ENCODE measurements around the gene CTPS2.
"Not testable (repeated sequence)": the region's sequence is repeated elsewhere in the genome, so short reads cannot be mapped to it uniquely, and the experiment has no call there.

Gene CTPS2

DNA sequence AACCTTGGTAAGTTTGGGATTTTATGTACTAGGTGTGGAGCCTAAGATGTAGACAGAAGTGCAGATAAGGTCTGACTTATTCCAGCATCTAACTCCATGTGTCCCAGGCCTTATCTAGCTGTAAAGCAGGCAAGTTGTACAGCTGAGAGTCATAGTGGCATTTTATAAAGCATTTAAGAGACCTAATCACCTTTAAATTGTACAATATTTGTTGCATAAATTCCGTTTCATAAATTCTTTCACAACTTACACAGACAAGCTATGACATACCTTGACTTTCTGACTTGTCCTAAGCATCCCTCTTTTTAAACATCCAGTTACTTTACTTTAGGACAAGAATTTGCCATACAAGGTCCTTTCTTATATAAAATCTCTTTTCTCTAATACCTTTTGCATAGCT is 18.0 kb upstream of the CTPS2 start:
- TF ChIP-seq, protein P1, sequence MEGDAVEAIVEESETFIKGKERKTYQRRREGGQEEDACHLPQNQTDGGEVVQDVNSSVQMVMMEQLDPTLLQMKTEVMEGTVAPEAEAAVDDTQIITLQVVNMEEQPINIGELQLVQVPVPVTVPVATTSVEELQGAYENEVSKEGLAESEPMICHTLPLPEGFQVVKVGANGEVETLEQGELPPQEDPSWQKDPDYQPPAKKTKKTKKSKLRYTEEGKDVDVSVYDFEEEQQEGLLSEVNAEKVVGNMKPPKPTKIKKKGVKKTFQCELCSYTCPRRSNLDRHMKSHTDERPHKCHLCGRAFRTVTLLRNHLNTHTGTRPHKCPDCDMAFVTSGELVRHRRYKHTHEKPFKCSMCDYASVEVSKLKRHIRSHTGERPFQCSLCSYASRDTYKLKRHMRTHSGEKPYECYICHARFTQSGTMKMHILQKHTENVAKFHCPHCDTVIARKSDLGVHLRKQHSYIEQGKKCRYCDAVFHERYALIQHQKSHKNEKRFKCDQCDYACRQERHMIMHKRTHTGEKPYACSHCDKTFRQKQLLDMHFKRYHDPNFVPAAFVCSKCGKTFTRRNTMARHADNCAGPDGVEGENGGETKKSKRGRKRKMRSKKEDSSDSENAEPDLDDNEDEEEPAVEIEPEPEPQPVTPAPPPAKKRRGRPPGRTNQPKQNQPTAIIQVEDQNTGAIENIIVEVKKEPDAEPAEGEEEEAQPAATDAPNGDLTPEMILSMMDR (IDR thresholded peaks at IDR 0.05; ENCODE audit: unreplicated experiment in 3 of 3), result no peak
- no peak overlapping the region for H3K4me3 Mint-ChIP-seq
- peaks cover 59% of the 10 kb centered on the region for H3K36me3 Mint-ChIP-seq (ENCODE audit: low read depth)
- H3K9me3 Mint-ChIP-seq, result peaks cover 6% of the 10 kb centered on the region
- H3K27me3 Mint-ChIP-seq (ENCODE audit: low read depth), result no peaks in the 10 kb centered on the region
- H3K27ac Mint-ChIP-seq, result no peak overlapping the region
- peaks cover 13% of the 10 kb centered on the region for H3K4me1 Mint-ChIP-seq

DNA sequence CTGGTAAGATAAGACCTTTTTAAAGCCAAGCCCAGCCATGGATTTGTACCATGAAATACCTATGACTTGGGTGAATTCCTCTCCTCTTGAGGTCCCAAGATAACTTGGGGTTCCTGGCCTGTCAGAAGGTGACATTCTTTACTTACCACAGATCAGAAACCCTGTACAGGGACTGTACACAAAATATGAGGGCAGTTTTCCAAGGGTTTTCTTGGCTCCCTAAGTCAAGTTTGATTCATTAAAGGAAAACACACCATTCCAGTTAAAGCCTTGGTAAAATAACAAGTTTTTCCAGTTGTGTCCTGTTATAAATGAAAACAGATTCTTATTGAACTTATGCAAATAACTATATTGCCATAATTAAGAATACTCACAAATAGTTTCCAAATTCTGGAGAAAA is 15.2 kb upstream of the CTPS2 start:
- Mint-ChIP-seq H3K36me3 (ENCODE audit: low read depth) (peaks cover 63% of the 10 kb centered on the region), H3K4me1 (peaks cover 29% of the 10 kb centered on the region), H3K4me3 (no peak overlapping the region), H3K27me3 (ENCODE audit: low read depth) (no peaks in the 10 kb centered on the region), H3K9me3 (peaks cover 6% of the 10 kb centered on the region), H3K27ac (no peak overlapping the region)
- TF ChIP-seq, protein P1 (IDR thresholded peaks at IDR 0.05; ENCODE audit: unreplicated experiment in 3 of 3), result no peak

DNA sequence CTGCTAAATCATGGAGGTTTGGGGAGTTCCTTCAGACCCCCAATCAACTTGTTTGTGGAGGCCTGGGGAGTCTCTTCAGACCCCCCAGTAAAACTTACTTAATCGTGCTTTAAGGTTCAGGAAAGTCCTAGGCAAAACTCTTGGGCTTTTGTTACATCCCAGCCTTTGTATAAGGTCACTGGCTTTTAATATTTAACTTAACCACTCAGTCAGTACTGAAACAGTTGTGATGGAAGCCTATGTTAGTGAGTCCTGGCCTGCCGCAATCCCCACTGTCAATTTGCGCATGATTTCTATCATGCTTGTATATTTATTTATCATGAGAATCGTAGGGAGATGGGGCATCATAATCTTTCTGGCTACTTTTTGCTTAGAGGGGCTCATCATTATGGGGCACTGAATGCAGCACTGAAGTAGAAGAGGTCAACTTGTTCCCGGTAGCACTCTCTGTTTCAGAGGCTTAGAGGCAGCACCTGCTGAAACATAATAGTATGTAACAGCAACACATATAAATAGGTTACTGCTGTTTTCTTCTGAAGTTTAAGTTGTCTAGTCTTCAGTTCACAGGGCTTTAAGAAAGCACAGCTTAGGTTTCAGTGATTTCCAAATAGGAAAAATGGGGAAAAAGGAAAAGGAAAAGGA is 14.0 kb upstream of the CTPS2 start:
- not testable (repeated sequence) for H3K9me3 Mint-ChIP-seq; H3K27me3 Mint-ChIP-seq (ENCODE audit: low read depth)
- peaks cover 64% of the 10 kb centered on the region for H3K36me3 Mint-ChIP-seq (ENCODE audit: low read depth)
- peaks cover 38% of the 10 kb centered on the region for H3K4me1 Mint-ChIP-seq
- H3K27ac Mint-ChIP-seq, result peak overlapping the region; percentile 85 to 92 (median 88)
- peak overlapping the region in 2 of 3 experiments; percentile 16 to 43 for H3K4me3 Mint-ChIP-seq

DNA sequence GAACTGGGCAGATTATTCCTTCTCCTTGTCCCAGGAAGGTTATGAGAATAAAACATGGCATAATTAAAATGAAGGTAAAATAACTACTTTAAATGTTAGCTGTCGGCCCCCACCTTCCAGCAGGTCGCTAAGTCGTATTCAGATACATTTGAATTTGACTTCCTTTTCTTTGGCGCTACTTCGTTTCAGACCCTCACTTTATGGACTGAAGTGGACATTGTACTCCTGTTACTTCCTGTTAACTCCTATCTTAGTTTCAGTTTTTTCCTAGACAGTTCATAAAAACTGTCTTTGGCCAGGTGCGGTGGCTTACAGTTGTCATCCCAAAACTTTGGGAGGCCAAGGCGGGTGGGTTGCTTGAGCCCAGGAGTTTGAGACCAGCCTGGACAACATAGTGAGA is 12.6 kb upstream of the CTPS2 start:
- Mint-ChIP-seq H3K9me3 (peaks cover 6% of the 10 kb centered on the region), H3K4me1 (peaks cover 50% of the 10 kb centered on the region), H3K27ac (peak overlapping the region; percentile 85 to 92 (median 88)), H3K27me3 (ENCODE audit: low read depth) (no peaks in the 10 kb centered on the region), H3K4me3 (no peak overlapping the region), H3K36me3 (ENCODE audit: low read depth) (peaks cover 57% of the 10 kb centered on the region)
- TF ChIP-seq, protein P1 (IDR thresholded peaks at IDR 0.05; ENCODE audit: unreplicated experiment in 3 of 3), result no peak

DNA sequence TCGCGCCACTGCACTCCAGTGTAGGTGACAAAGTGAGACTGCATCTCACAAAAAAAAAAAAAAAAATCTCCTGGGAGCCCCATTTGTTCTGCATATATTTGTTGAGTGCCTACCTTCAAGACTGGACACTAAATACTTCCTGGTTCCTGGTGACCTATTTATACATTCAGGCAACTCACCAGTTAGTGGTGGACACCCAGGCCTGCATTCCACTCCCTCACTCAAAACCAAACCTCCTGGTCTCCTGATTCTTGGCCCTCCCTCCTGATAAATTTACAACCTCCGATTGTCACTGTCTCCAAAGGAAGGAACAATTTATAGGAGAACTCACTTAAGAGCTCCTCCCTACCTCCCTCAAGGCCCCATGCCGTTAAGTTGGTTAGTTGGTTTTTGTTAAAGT is 10.0 kb upstream of the CTPS2 start:
- H3K27me3 Mint-ChIP-seq (ENCODE audit: low read depth), result no peaks in the 10 kb centered on the region
- peak overlapping the region in 2 of 3 experiments; percentile 64 to 92 for H3K27ac Mint-ChIP-seq
- peaks cover 64% of the 10 kb centered on the region for H3K4me1 Mint-ChIP-seq
- H3K4me3 Mint-ChIP-seq, result peak overlapping the region; percentile 70 to 76 (median 76)
- TF ChIP-seq, protein P1 (IDR thresholded peaks at IDR 0.05; ENCODE audit: unreplicated experiment in 3 of 3), result no peak
- H3K36me3 Mint-ChIP-seq (ENCODE audit: low read depth), result peaks cover 40% of the 10 kb centered on the region
- peaks cover 3% of the 10 kb centered on the region for H3K9me3 Mint-ChIP-seq

DNA sequence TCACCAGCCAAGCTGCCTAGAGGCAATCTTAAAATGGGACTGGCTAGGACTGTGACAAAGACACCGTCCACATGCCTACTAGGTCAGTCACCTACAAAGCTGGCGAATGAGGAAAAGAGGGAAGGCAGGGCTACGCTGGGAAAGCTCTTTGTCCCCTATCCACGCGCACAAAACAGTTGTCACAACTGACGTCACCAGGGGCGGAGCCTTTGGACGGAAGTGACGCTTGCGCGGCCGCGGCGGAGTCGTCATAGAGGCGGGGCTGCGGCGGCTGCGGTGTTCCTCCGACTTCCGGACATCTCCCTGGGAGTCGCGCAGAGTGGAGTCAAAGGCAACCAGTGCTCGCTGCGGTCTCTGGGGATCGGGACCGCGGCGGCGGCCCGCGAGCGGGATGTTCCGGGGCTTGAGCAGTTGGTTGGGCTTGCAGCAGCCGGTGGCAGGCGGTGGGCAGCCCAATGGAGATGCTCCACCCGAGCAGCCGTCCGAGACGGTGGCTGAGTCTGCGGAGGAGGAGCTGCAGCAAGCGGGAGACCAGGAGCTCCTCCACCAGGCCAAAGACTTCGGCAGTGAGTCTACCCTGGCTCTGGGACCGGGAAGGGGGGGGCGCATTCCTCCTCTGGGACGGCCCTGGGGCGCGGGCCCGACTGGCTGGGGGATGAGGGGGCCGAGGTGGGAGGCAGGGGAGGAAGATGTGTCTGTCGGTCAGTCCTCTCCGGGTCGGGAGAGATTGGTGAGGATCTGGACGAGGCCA is 7.0 kb upstream of the CTPS2 start, which contains the start of gene SYAP1:
SYAP1 (plus strand) TSS at position 279 of the 751 bp plus-strand sequence; CDS start at position 392, 113 bp downstream.
- Mint-ChIP-seq H3K27me3 (ENCODE audit: low read depth) (no peaks in the 10 kb centered on the region), H3K36me3 (ENCODE audit: low read depth) (peaks cover 15% of the 10 kb centered on the region), H3K27ac (peak within 1 kb of the TSS; percentile 100), H3K4me1 (peaks cover 48% of the 10 kb centered on the region), H3K4me3 (peak within 1 kb of the TSS; percentile 94 to 97 (median 96)), H3K9me3 (no peaks in the 10 kb centered on the region)
- TF ChIP-seq, protein P1 (IDR thresholded peaks at IDR 0.05; ENCODE audit: unreplicated experiment in 3 of 3), result no peak

Data from nephron (organoid).